Immature natural killer cell (primary cell): Measurements from ENCODE around the gene AIG1. TPM values are rescaled to one million over a fixed set of nuclear protein-coding genes. Genes with fewer than 3 reads are reported as not detected.

ENCODE experiments used
- DNase-seq, 3 donors: peaks; one replicate each; pipeline ENCODE4 v3.0.0; 2022; ENCODE audit warnings: mixed read lengths in 1 of 3
- H3K27ac Mint-ChIP-seq, 6 donors: one replicate each; pipeline ENCODE4 v1.8.0; 2020; ENCODE audit warnings: mixed read lengths in 6 of 6, mild to moderate bottlenecking in 5 of 6, inconsistent platforms in 4 of 6, moderate library complexity in 3 of 6
- H3K27me3 Mint-ChIP-seq, 3 donors: one replicate each; pipeline ENCODE4 v1.8.0; 2020 to 2021; ENCODE audit warnings: low read depth in 3 of 3, mild to moderate bottlenecking in 3 of 3, mixed read lengths in 3 of 3, moderate library complexity in 3 of 3, inconsistent platforms in 1 of 3
- H3K36me3 Mint-ChIP-seq, 3 donors: one replicate each; pipeline ENCODE4 v1.8.0; 2020; ENCODE audit warnings: mixed read lengths in 3 of 3, inconsistent platforms in 2 of 3, mild to moderate bottlenecking in 2 of 3
- H3K4me1 Mint-ChIP-seq, 2 donors: one replicate each; pipeline ENCODE4 v1.8.0; 2020; ENCODE audit warnings: inconsistent platforms in 2 of 2, mild to moderate bottlenecking in 2 of 2, mixed read lengths in 2 of 2, moderate library complexity in 1 of 2
- H3K4me3 Mint-ChIP-seq, 5 donors: one replicate each; pipeline ENCODE4 v1.8.0; 2020; ENCODE audit warnings: mild to moderate bottlenecking in 5 of 5, mixed read lengths in 5 of 5, inconsistent platforms in 3 of 5, moderate library complexity in 3 of 5
- H3K9me3 Mint-ChIP-seq, 6 donors: one replicate each; pipeline ENCODE4 v1.8.0; 2020; ENCODE audit warnings: mild to moderate bottlenecking in 6 of 6, mixed read lengths in 6 of 6, inconsistent platforms in 4 of 6, moderate library complexity in 3 of 6
- polyA plus RNA-seq, 3 donors: library from polyadenylated mRNA; unstranded; fragments of 300-500 nt; fragmentation: Illumina TruSeq; gene quantifications; one replicate each; pipeline ENCODE4 v1.2.3, GENCODE V29; 2021

Gene AIG1
- polyA plus RNA-seq, 3 donors from 2014 or later, result 4.6 to 17.8 (median 12.3) TPM

- no peaks in the 10 kb centered on the region for H3K4me1 Mint-ChIP-seq
- DNase-seq, result no peak
- peaks cover 0 to 4% (median 0%) of the 10 kb centered on the region in 3 donors for H3K36me3 Mint-ChIP-seq
- H3K27ac Mint-ChIP-seq, result no peak overlapping the region
- no peak overlapping the region for H3K4me3 Mint-ChIP-seq
- H3K27me3 Mint-ChIP-seq, result peaks cover 0 to 1% (median 0%) of the 10 kb centered on the region in 3 donors
- no peaks in the 10 kb centered on the region for H3K9me3 Mint-ChIP-seq
Measured at GRCh38 chr6:143092768-143093167, 32.1 kb downstream of the AIG1 start.

- no peak overlapping the region for H3K4me3 Mint-ChIP-seq
- no peaks in the 10 kb centered on the region for H3K4me1 Mint-ChIP-seq
- peaks cover 0 to 4% (median 0%) of the 10 kb centered on the region in 3 donors for H3K36me3 Mint-ChIP-seq
- DNase-seq, result no peak
- H3K27me3 Mint-ChIP-seq, result peaks cover 0 to 1% (median 0%) of the 10 kb centered on the region in 3 donors
- no peak overlapping the region for H3K27ac Mint-ChIP-seq
- no peaks in the 10 kb centered on the region for H3K9me3 Mint-ChIP-seq
Measured at GRCh38 chr6:143093290-143093689, 32.6 kb downstream of the AIG1 start.

DNA sequence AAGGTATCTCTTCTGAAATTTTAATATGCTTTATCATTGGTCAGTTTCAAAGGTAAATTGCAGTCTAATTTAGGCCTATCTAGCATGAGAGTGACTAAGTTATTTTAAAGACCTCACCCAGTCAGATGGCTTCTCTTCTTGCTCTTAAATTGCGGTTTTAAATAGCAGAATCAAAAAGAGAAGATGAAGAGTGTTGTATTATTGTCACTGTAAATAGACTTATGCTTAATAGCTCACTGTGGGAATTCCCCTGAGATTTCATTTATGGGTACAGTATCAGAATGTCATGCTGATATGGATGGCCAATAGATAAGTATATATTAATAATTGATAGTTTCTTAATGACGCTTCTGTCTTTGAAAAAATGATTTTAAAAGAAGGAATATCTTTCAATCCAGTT is 35.7 kb downstream of the AIG1 start:
- H3K27ac Mint-ChIP-seq, result no peak overlapping the region
- peaks cover 0 to 3% (median 0%) of the 10 kb centered on the region in 3 donors for H3K27me3 Mint-ChIP-seq
- H3K9me3 Mint-ChIP-seq, result no peaks in the 10 kb centered on the region
- peaks cover 0 to 4% (median 0%) of the 10 kb centered on the region in 3 donors for H3K36me3 Mint-ChIP-seq
- H3K4me1 Mint-ChIP-seq, result no peaks in the 10 kb centered on the region
- H3K4me3 Mint-ChIP-seq, result no peak overlapping the region
- no peak for DNase-seq

DNA sequence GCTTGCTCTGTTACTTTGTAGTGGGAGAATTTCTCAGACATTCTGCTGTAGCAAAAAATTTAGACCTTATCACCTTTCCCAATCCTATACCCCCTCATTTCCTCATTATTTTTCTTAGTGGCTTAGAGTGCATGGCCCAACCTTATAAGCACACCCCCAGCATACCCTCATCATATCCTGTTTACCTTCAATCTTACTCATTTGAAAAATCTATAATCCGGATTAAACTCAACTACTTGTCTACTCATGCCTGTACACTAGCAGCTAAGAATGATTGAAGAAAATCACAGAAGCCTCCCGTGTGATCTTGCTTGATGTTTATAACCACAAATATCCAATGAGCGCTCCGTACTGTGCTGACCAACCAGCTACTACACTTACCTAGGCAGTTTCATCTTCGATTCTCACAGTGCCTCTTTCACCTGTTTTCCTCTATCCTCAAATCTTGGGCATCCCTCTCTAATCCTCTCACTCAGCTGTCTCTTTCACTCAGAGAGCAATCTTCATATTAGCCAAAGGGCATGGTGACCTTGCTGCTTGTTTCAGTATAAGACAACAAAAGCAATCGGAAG is 36.6 kb downstream of the AIG1 start:
- H3K4me3 Mint-ChIP-seq, result no peak overlapping the region
- no peak overlapping the region for H3K27ac Mint-ChIP-seq
- no peak for DNase-seq
- peaks cover 0 to 4% (median 0%) of the 10 kb centered on the region in 3 donors for H3K36me3 Mint-ChIP-seq
- H3K9me3 Mint-ChIP-seq, result no peaks in the 10 kb centered on the region
- H3K4me1 Mint-ChIP-seq, result no peaks in the 10 kb centered on the region
- peaks cover 0 to 3% (median 0%) of the 10 kb centered on the region in 3 donors for H3K27me3 Mint-ChIP-seq

- Mint-ChIP-seq H3K27ac (no peak overlapping the region), H3K4me1 (no peaks in the 10 kb centered on the region), H3K27me3 (peaks cover 0 to 3% (median 0%) of the 10 kb centered on the region in 3 donors), H3K36me3 (peaks cover 0 to 3% (median 0%) of the 10 kb centered on the region in 3 donors), H3K4me3 (no peak overlapping the region), H3K9me3 (no peaks in the 10 kb centered on the region)
- DNase-seq, result no peak
Measured at GRCh38 chr6:143098054-143098671, 37.5 kb downstream of the AIG1 start.

DNA sequence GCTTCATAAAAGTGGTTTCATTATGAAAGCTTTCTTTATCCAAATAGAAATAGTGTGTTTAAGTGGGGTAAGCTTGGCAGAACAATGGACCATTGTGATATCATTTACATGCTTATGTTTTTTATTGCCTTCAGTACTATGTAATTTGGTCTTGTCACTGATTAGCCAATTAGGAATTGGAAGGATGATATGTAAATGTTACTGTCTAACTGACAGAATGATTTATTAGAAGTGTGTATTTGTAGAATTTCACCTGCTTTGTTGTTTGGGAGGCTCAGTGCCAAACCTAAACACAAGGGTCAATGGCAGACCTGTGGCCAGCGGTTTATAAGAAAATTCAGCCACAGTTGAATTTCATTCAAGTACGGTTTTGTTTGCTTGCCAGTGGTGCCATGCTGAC is 39.0 kb downstream of the AIG1 start:
- Mint-ChIP-seq H3K27ac (no peak overlapping the region), H3K4me1 (no peaks in the 10 kb centered on the region), H3K27me3 (peaks cover 0 to 1% (median 0%) of the 10 kb centered on the region in 3 donors), H3K4me3 (no peak overlapping the region), H3K36me3 (no peaks in the 10 kb centered on the region), H3K9me3 (no peaks in the 10 kb centered on the region)
- DNase-seq, result no peak

DNA sequence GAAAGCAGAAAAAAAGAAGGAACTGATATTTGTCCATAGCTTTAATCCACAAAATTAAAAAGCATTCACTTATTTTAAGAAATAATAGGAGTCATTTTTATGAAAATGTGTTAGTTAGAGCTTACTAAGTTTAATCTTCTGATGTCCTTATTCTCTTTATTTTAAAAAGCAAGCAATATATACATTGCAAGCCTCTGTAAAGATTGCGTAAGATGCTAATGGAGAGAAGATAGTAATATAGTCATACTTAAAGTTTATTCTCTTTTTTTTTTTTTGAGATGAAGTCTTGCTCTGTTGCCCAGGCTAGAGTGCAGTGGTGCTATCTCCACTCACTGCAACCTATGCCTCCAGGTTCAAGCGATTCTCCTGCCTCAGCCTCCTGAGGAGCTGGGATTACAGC is 39.7 kb downstream of the AIG1 start:
- no peak overlapping the region for H3K4me3 Mint-ChIP-seq
- no peak for DNase-seq

DNA sequence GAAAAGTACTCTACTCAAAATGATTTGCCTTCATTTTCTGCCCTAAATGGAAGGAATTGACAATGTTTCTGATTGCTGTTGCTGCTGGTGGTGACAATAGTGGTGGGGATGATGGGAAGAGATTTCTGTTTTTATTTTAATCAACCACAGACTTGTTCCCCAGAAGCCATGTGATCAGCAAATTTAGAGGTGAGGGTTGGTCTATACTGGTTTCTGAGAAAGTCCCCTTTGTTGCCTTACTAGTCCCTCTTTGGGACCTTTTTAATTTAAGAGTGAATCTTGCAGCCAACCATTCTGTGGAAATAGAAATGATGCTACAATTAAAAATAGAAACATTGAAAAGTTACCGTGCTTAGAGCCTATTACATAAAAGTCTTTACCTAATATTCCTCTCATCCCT is 43.2 kb downstream of the AIG1 start:
- Mint-ChIP-seq H3K27me3 (peaks cover 0 to 1% (median 0%) of the 10 kb centered on the region in 3 donors), H3K9me3 (no peaks in the 10 kb centered on the region), H3K27ac (no peak overlapping the region), H3K4me1 (no peaks in the 10 kb centered on the region), H3K36me3 (no peaks in the 10 kb centered on the region), H3K4me3 (no peak overlapping the region)
- no peak for DNase-seq

More for the DNA sequence above, 39.7 kb downstream of the AIG1 start:
- H3K27ac Mint-ChIP-seq, result no peak overlapping the region
- no peaks in the 10 kb centered on the region for H3K36me3 Mint-ChIP-seq
- no peaks in the 10 kb centered on the region for H3K9me3 Mint-ChIP-seq
- H3K27me3 Mint-ChIP-seq, result peaks cover 0 to 1% (median 0%) of the 10 kb centered on the region in 3 donors
- H3K4me1 Mint-ChIP-seq, result no peaks in the 10 kb centered on the region

DNA sequence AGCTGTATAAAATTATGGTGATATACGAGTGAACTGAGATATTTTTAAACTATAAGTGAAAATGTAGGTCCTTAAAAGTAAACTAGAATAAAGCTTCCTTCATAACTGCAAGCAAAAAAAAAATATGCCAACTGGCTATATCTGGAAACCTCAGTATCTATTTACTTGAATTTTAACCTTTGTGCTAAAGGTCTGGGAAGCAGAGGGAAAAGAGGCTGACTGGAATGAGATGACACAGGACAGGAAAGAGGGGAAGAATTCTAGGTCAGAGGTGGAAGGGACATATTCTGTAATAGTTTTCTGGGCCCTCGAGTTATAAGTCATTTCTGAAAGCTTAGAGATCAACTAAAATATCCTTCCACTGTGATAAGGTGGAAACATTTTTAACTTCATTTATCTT is 46.8 kb downstream of the AIG1 start:
- Mint-ChIP-seq H3K9me3 (no peaks in the 10 kb centered on the region), H3K27me3 (peaks cover 0 to 2% (median 0%) of the 10 kb centered on the region in 3 donors), H3K27ac (no peak overlapping the region)

GRCh38 chr6:143107911-143108761 is 47.4 kb downstream of the AIG1 start:
- Mint-ChIP-seq H3K27me3 (peaks cover 0 to 2% (median 2%) of the 10 kb centered on the region in 3 donors), H3K4me3 (no peak overlapping the region), H3K9me3 (no peaks in the 10 kb centered on the region), H3K27ac (no peak overlapping the region), H3K4me1 (no peaks in the 10 kb centered on the region), H3K36me3 (peaks cover 0 to 9% (median 0%) of the 10 kb centered on the region in 3 donors)
- DNase-seq, result no peak

More for the DNA sequence above, 46.8 kb downstream of the AIG1 start:
- peaks cover 0 to 9% (median 0%) of the 10 kb centered on the region in 3 donors for H3K36me3 Mint-ChIP-seq
- DNase-seq, result no peak
- H3K4me1 Mint-ChIP-seq, result no peaks in the 10 kb centered on the region
- H3K4me3 Mint-ChIP-seq, result no peak overlapping the region

DNA sequence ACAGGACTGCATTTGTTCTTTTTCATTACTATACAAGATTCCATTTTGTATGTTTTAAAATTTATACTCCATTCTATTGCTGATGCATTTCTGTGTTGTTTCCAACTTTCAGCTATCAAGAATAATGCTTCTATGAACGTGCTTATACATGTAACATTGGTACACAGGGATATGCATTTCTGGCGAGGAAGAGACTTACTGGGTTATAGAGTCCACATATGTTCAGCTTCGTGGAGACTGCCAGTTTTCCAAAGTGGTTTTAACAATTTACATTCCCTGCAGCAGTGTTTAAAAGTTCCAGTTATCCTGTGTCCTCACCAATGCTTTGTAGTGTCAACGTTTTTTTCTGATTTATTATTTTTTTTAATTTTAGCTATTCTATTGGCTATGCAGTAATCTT is 48.5 kb downstream of the AIG1 start:
- no peak overlapping the region for H3K4me3 Mint-ChIP-seq

DNA sequence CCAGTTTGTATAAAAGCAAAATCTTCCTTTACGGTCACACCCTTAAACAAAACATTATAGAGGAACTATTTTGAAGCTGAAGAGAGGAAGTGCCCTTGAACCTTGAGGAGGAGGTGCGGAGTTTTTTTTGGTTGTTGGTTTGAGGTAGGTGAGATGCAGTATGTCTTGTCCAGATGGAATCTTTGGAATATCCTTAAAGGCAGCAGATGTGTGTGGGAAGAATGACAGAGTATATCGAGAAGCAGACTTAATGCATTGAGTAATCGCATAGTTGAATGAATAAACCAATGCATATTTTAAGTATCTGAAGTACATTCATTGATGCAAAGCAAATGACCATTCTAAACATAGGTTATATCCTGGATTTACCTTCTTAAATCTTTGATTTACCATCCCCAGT is 49.9 kb downstream of the AIG1 start:
- peaks cover 0 to 2% (median 2%) of the 10 kb centered on the region in 3 donors for H3K27me3 Mint-ChIP-seq

More for the DNA sequence above, 48.5 kb downstream of the AIG1 start:
- DNase-seq, result no peak
- Mint-ChIP-seq H3K36me3 (peaks cover 0 to 9% (median 0%) of the 10 kb centered on the region in 3 donors), H3K9me3 (no peaks in the 10 kb centered on the region), H3K27ac (no peak overlapping the region), H3K4me1 (no peaks in the 10 kb centered on the region), H3K27me3 (peaks cover 0 to 2% (median 2%) of the 10 kb centered on the region in 3 donors)

DNA sequence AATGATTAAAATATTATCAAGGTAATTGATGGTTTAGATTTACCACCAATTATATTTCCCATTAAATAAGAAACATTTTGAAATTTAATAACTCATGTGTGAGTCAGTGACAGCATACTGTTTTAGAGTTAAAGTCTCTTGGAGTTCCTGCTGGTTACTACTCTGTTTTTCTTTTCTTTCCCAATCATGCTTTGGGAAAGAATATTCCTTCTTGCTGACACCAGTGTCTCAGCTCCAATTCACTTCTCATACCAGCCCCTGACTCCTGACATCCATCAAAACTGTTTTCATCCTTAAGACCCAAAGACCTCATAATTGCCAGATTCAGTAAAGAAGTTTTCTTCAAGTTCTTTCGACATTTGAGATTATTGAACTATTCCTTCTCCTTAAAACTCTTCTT is 50.3 kb downstream of the AIG1 start:
- H3K27ac Mint-ChIP-seq, result no peak overlapping the region
- peaks cover 0 to 2% (median 2%) of the 10 kb centered on the region in 3 donors for H3K27me3 Mint-ChIP-seq
- H3K4me3 Mint-ChIP-seq, result no peak overlapping the region
- H3K9me3 Mint-ChIP-seq, result no peaks in the 10 kb centered on the region
- no peaks in the 10 kb centered on the region for H3K4me1 Mint-ChIP-seq
- peaks cover 0 to 9% (median 0%) of the 10 kb centered on the region in 3 donors for H3K36me3 Mint-ChIP-seq
- DNase-seq, result no peak

More for the DNA sequence above, 49.9 kb downstream of the AIG1 start:
- Mint-ChIP-seq H3K9me3 (no peaks in the 10 kb centered on the region), H3K4me1 (no peaks in the 10 kb centered on the region), H3K4me3 (no peak overlapping the region), H3K36me3 (peaks cover 0 to 9% (median 0%) of the 10 kb centered on the region in 3 donors), H3K27ac (no peak overlapping the region)
- no peak for DNase-seq

DNA sequence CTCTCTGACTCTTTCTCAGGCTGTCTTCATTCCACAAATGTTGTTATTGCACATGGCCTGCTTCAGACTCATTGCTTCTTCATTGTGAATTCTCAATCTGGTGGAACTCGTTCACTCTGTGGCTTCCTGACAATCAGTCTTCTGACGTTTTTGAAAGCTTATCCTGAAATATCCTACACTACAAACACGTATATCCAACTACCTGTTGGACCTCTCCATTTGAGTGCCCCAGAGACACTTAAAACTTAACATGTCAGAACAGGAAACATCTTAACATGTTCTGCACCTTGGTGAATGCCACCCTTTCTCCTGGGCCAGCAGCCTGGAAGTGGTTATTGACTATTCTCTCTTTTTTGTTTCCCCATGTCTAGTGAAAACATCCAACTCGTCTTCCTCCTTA is 50.8 kb downstream of the AIG1 start:
- Mint-ChIP-seq H3K9me3 (no peaks in the 10 kb centered on the region), H3K27me3 (peaks cover 0 to 3% (median 2%) of the 10 kb centered on the region in 3 donors), H3K27ac (no peak overlapping the region), H3K36me3 (peaks cover 0 to 9% (median 0%) of the 10 kb centered on the region in 3 donors), H3K4me1 (no peaks in the 10 kb centered on the region), H3K4me3 (no peak overlapping the region)
- DNase-seq, result no peak
